Stomach (tissue), 9 donors: ENCODE measurements around the gene ALDH16A1. TPM values are rescaled to one million over a fixed set of nuclear protein-coding genes. Genes with fewer than 3 reads are reported as not detected.

Source experiments
- DNase-seq, 2 donors: peaks; one replicate each; pipeline versions ENCODE4 v3.0.0 to v3.0.0-alpha.2; 2013 to 2019
- H3K27ac ChIP-seq, 5 donors: fragments of 200-600 bp in 4 of 5; sonication (generic) in 4 of 5; one replicate each; pipeline ENCODE4 v1.5.1; 2013 to 2019; ENCODE audit warnings: mild to moderate bottlenecking in 1 of 5, moderate library complexity in 1 of 5
- H3K27me3 ChIP-seq, 3 donors: fragments of 200-600 bp; sonication (generic); one replicate each; pipeline ENCODE4 v1.5.1; 2017 to 2019; ENCODE audit warnings: mixed run types in 1 of 3
- H3K36me3 ChIP-seq, 4 donors: fragments of 200-600 bp; sonication (generic); 1 replicate in 3 of 4; 2 replicates in 1 of 4; pipeline ENCODE4 v1.5.1; 2016 to 2019
- H3K4me1 ChIP-seq, 4 donors: fragments of 200-600 bp; sonication (generic); one replicate each; pipeline ENCODE4 v1.5.1; 2016 to 2019
- H3K4me3 ChIP-seq, 4 donors: fragments of 200-600 bp; sonication (generic) in 3 of 4; one replicate each; pipeline ENCODE4 v1.5.1; 2016 to 2019; ENCODE audit warnings: mild to moderate bottlenecking in 1 of 4
- H3K9me3 ChIP-seq, 4 donors: fragments of 200-600 bp; sonication (generic); one replicate each; pipeline ENCODE4 v1.5.1; 2016 to 2019
- CTCF ChIP-seq, 7 experiments: fragments of 450-650 bp in 4 of 7; fragments of 200-600 bp in 3 of 7; sonication (generic) in 3 of 7; IDR thresholded peaks; one replicate each; pipeline ENCODE4 v1.5.1; 2016 to 2019; ENCODE audit warnings: antibody characterized with exemption in 7 of 7, control low read depth in 2 of 7, mild to moderate bottlenecking in 1 of 7
- EP300 ChIP-seq: sonication (generic); formaldehyde crosslinking; IDR thresholded peaks from one replicate; pipeline ENCODE4 v1.6.1; 2017; ENCODE audit warnings: antibody characterized with exemption
- POLR2A ChIP-seq, 4 donors: fragments of 450-650 bp; IDR thresholded peaks; one replicate each; pipeline ENCODE4 v1.6.1; 2016; ENCODE audit warnings: antibody characterized with exemption in 4 of 4, control low read depth in 2 of 4, mild to moderate bottlenecking in 1 of 4, moderate library complexity in 1 of 4
- POLR2AphosphoS5 ChIP-seq, 3 donors: sonication (generic); formaldehyde crosslinking; IDR thresholded peaks; one replicate each; pipeline ENCODE4 v1.6.1; 2016; ENCODE audit warnings: antibody characterized with exemption in 3 of 3
- WGBS, 5 donors: extraction: QIAGEN DNeasy Blood & Tissue Kit in 3 of 5; methylation state at CpG; one replicate each; pipeline versions ENCODE4 v1.1.5 to v1.1.7; 2013 to 2018; 5-methylcytosine and 5-hydroxymethylcytosine counted together
- intact Hi-C: fragments of 100-400 bp; cut with DNase I; formaldehyde crosslinking; loops from one replicate; pipeline ENCODE4 v1.15.1; 2023; ENCODE audit warnings: low total_unique reads
- polyA plus RNA-seq, 3 donors: library from polyadenylated mRNA; stranded (reverse); fragments of 200-250 nt; gene quantifications; one replicate each; pipeline ENCODE4 v1.2.3, GENCODE V29; 2013
- total RNA-seq, 5 donors: library from RNA; depleted of rRNA; stranded (reverse); fragments of >200 nt; gene quantifications; one replicate each; pipeline versions ENCODE4 v1.1.0 to v1.2.3, GENCODE V29; 2014 to 2016
- donor health status: healthy with polysubstance abuse.
- donor health status: Bipolar disorder and iron deficiency.
- donor health status: healthy.

The ALDH16A1 gene
- total and polyA plus RNA-seq, 8 donors = 27.9 to 198 (median 42.5) TPM

GRCh38 chr19:49447485-49448431 is 5.3 kb upstream of the ALDH16A1 start:
- no peaks in the 10 kb centered on the region for H3K9me3 ChIP-seq
- H3K4me3 ChIP-seq = no peak overlapping the region
- H3K4me1 ChIP-seq = peaks cover 0 to 54% (median 37%) of the 10 kb centered on the region in 4 donors
- DNase-seq = peak in 1 of 2 donors; percentile 60
- peak overlapping the region in 1 of 5 donors; percentile 12 for H3K27ac ChIP-seq
- peaks cover 10 to 43% (median 38%) of the 10 kb centered on the region in 4 donors for H3K36me3 ChIP-seq
- WGBS, 5 donors = 76 to 83% (median 79%) methylated on average over 21 to 32 of the region's 32 CpGs
- TF ChIP-seq CTCF (IDR thresholded peaks at IDR 0.05) (no peak), POLR2A (IDR thresholded peaks at IDR 0.05) (no peak), EP300 (no peak), POLR2AphosphoS5 (IDR thresholded peaks at IDR 0.05) (no peak)
- peaks cover 0 to 4% (median 0%) of the 10 kb centered on the region in 3 donors for H3K27me3 ChIP-seq
- intact Hi-C loops = no loop called here

GRCh38 chr19:49448432-49448786 is 4.6 kb upstream of the ALDH16A1 start:
- WGBS, 5 donors = 90 to 94% (median 93%) methylated on average over 6 of the region's 6 CpGs
- TF ChIP-seq CTCF (IDR thresholded peaks at IDR 0.05) (no peak), POLR2A (IDR thresholded peaks at IDR 0.05) (no peak), EP300 (no peak), POLR2AphosphoS5 (IDR thresholded peaks at IDR 0.05) (no peak)
- H3K4me3 ChIP-seq = no peak overlapping the region
- no peak overlapping the region for H3K27ac ChIP-seq
- H3K36me3 ChIP-seq = peaks cover 10 to 43% (median 38%) of the 10 kb centered on the region in 4 donors
- H3K27me3 ChIP-seq = no peaks in the 10 kb centered on the region
- no peaks in the 10 kb centered on the region for H3K9me3 ChIP-seq
- peaks cover 0 to 48% (median 32%) of the 10 kb centered on the region in 4 donors for H3K4me1 ChIP-seq
- DNase-seq = no peak
- intact Hi-C loops = no loop called here

- Histone ChIP-seq H3K27me3 (no peaks in the 10 kb centered on the region), H3K4me1 (peaks cover 9 to 57% (median 42%) of the 10 kb centered on the region in 4 donors), H3K9me3 (no peaks in the 10 kb centered on the region), H3K36me3 (peaks cover 10 to 43% (median 38%) of the 10 kb centered on the region in 4 donors), H3K27ac (peak overlapping the region in 1 of 5 donors; percentile 94), H3K4me3 (peak overlapping the region in 2 of 4 donors; percentile 90 to 98)
- intact Hi-C loops = no loop called here
- WGBS, 5 donors = 80 to 89% (median 82%) methylated on average over 7 of the region's 7 CpGs
- DNase-seq = no peak
- no peak for TF ChIP-seq POLR2AphosphoS5 (IDR thresholded peaks at IDR 0.05)
These were observed 2.6 kb upstream of the ALDH16A1 start for GRCh38 chr19:49450405-49450804.

- Histone ChIP-seq H3K27me3 (no peaks in the 10 kb centered on the region), H3K27ac (peak within 1 kb of the TSS; percentile 94 to 99 (median 97)), H3K9me3 (no peaks in the 10 kb centered on the region), H3K4me3 (peak within 1 kb of the TSS; percentile 69 to 98 (median 90)), H3K36me3 (peaks cover 6 to 37% (median 33%) of the 10 kb centered on the region in 4 donors), H3K4me1 (peaks cover 9 to 60% (median 42%) of the 10 kb centered on the region in 4 donors)
- TF ChIP-seq CTCF (IDR thresholded peaks at IDR 0.05) (peak in 1 of 7 experiments; percentile 20), POLR2A (IDR thresholded peaks at IDR 0.05) (no peak), POLR2AphosphoS5 (IDR thresholded peaks at IDR 0.05) (peak; percentile 72 to 98 (median 84)), EP300 (no peak)
- peak; percentile 98 to 99 for DNase-seq
- intact Hi-C loops = no loop called here
- WGBS, 5 donors = 0 to 1% (median 1%) methylated on average over 34 to 42 of the region's 42 CpGs
These were observed 1.4 kb upstream of the ALDH16A1 start, which contains the start of gene PIH1D1 for GRCh38 chr19:49451430-49452181. TSS of gene PIH1D1 (minus strand) at chr19:49451814. CDS start at chr19:49451574, 240 bp downstream.
